ENCODE measurements around the gene MAP3K5.

DNA sequence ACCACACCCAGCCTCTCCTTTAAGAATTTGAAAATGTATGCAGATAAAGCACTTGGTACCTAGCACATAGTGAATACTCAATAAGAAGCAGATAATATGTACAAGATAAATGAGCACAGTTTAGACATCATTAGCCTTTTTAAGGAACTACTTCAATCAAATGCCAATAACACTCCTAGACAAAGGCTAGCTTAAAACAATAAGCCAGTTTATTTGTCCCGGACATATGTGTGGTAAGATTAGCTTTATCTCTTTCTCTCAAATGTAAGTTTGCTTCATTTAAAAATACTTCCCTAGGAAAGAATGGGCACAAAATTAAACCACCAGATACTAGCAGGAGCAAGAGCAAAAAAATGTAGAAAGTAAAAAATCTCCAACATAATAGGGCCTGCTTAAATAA lies 73.8 kb downstream of the MAP3K5 start:
- TF ChIP-seq, protein P1, sequence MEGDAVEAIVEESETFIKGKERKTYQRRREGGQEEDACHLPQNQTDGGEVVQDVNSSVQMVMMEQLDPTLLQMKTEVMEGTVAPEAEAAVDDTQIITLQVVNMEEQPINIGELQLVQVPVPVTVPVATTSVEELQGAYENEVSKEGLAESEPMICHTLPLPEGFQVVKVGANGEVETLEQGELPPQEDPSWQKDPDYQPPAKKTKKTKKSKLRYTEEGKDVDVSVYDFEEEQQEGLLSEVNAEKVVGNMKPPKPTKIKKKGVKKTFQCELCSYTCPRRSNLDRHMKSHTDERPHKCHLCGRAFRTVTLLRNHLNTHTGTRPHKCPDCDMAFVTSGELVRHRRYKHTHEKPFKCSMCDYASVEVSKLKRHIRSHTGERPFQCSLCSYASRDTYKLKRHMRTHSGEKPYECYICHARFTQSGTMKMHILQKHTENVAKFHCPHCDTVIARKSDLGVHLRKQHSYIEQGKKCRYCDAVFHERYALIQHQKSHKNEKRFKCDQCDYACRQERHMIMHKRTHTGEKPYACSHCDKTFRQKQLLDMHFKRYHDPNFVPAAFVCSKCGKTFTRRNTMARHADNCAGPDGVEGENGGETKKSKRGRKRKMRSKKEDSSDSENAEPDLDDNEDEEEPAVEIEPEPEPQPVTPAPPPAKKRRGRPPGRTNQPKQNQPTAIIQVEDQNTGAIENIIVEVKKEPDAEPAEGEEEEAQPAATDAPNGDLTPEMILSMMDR (IDR thresholded peaks at IDR 0.05; ENCODE audit: control extremely low read depth in 1 of 3, insufficient read depth in 1 of 3, low read depth in 1 of 3, low read length in 3 of 3): no peak
- TF ChIP-seq POLR2A (IDR thresholded peaks at IDR 0.05; ENCODE audit: control extremely low read depth in 1 of 2, low read depth in 2 of 2, low read length in 2 of 2): no peak
- no peak for TF ChIP-seq YY1 (IDR thresholded peaks at IDR 0.05; ENCODE audit: low read depth, low read length)

All from H1 (cell line).